AG10803 (cell line): ENCODE results near the gene OSBPL8.

Experiments used
- DNase-seq: peaks from one replicate; pipeline ENCODE4 v3.0.0; 2010; ENCODE audit warnings: low read depth
- H3K4me3 ChIP-seq: 2 replicates; pipeline ENCODE4 v1.5.1; 2011; ENCODE audit warnings: mild to moderate bottlenecking, low read length, control low read depth
- CTCF ChIP-seq: conservative IDR thresholded peaks from 2 replicates; pipeline ENCODE4 v1.5.1; 2011; ENCODE audit warnings: mild to moderate bottlenecking, low read length, control low read depth, inconsistent platforms

OSBPL8 gene

GRCh38 chr12:76539727-76540126 is 19.8 kb downstream of the OSBPL8 start:
- no peak for TF ChIP-seq CTCF
- H3K4me3 ChIP-seq: no peak overlapping the region
- DNase-seq: no peak

GRCh38 chr12:76537923-76538322 is 21.6 kb downstream of the OSBPL8 start:
- H3K4me3 ChIP-seq: no peak overlapping the region
- DNase-seq: no peak
- no peak for TF ChIP-seq CTCF

- TF ChIP-seq CTCF: no peak
- DNase-seq: no peak
- no peak overlapping the region for H3K4me3 ChIP-seq
These were observed 23.0 kb downstream of the OSBPL8 start for GRCh38 chr12:76536546-76536945.

- no peak overlapping the region for H3K4me3 ChIP-seq
- TF ChIP-seq CTCF: no peak
- DNase-seq: no peak
These were observed 24.4 kb downstream of the OSBPL8 start for GRCh38 chr12:76535170-76535569.

- no peak for DNase-seq
- TF ChIP-seq CTCF: no peak
- no peak overlapping the region for H3K4me3 ChIP-seq
These were observed 26.2 kb downstream of the OSBPL8 start for GRCh38 chr12:76533331-76533730.

GRCh38 chr12:76532520-76532919 is 27.1 kb downstream of the OSBPL8 start:
- H3K4me3 ChIP-seq: no peak overlapping the region
- DNase-seq: no peak
- no peak for TF ChIP-seq CTCF

GRCh38 chr12:76531056-76531455 is 28.5 kb downstream of the OSBPL8 start:
- DNase-seq: no peak
- H3K4me3 ChIP-seq: no peak overlapping the region
- TF ChIP-seq CTCF: no peak
